ENCODE measurements around the gene CTDSPL. TPM values are rescaled to one million over a fixed set of nuclear protein-coding genes. Genes with fewer than 3 reads are reported as not detected.

CTDSPL gene
- polyA plus RNA-seq, 4 donors: 11.6 to 26.4 (median 14.5) TPM

DNA sequence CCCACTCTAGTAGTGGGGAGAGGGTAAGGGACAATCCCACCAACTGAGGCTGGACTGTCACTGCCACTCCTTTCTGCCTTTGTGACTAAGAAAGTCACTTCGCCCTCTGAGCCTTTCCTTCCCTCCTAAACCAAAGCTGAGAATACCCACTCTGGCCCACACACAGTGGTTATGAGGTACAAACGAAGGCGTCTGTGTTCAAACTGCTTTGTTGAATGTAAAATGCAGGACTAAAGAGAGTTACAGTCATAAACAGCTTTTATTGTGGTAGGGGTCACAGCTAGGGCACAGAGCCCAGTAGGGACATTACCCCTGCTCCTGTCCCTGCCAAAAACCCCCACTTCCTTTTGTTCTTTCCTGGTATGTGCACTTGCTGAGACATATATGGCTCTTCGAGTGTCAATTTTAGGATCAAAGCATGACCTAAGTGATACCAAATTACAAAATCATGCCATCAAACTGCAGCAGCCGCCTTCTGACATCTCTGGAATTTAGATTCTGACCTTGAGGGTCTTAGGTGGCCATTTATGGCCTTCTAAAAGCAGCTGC is 45.1 kb downstream of the CTDSPL start:
- Histone ChIP-seq H3K27ac (ENCODE audit: low read depth in 1 of 3, low read length in 2 of 3) (peak overlapping the region in 1 of 3 donors; percentile 10), H3K4me1 (ENCODE audit: control insufficient read depth in 3 of 3, insufficient read depth in 2 of 3, low read depth in 1 of 3, low read length in 2 of 3) (peaks cover 0 to 5% (median 0%) of the 10 kb centered on the region in 3 donors), H3K9me3 (ENCODE audit: control insufficient read depth in 2 of 2, insufficient read depth in 1 of 2, low read depth in 1 of 2, low read length in 1 of 2) (no peaks in the 10 kb centered on the region), H3K27me3 (ENCODE audit: control insufficient read depth in 3 of 3, insufficient read depth in 3 of 3, low read length in 3 of 3) (no peaks in the 10 kb centered on the region), H3K36me3 (ENCODE audit: control insufficient read depth in 3 of 3, insufficient read depth in 2 of 3, low read depth in 1 of 3, low read length in 3 of 3) (peaks cover 0 to 18% (median 0%) of the 10 kb centered on the region in 3 donors), H3K4me3 (ENCODE audit: low read depth in 1 of 3, low read length in 3 of 3) (no peak overlapping the region)
- FAIRE-seq (no peak), DNase-seq (no peak)
- WGBS, 3 donors: 68 to 74% (median 71%) methylated on average over 5 of the region's 5 CpGs

DNA sequence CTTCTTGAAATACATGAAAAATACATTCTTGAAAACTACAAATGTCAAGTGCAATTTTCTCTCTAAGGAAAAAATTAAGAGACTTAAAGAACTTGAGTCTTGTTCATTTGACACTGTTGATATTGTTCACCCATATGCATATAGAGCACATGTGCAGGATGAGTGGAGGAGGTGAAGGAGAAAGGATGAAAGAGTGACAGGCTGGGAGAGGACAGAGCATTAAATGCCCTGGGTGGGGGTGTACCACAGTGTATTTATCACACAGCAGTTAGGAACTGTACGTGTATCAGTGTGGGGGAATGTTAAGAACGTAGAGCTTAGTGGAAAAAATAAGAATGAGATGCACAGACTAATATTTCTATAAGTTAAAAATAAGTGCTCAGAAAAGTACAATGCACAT is 45.7 kb downstream of the CTDSPL start:
- FAIRE-seq: no peak
- no peak for DNase-seq
- no peak overlapping the region for H3K27ac ChIP-seq (ENCODE audit: low read depth in 1 of 3, low read length in 2 of 3)
- H3K4me1 ChIP-seq (ENCODE audit: control insufficient read depth in 3 of 3, insufficient read depth in 2 of 3, low read depth in 1 of 3, low read length in 2 of 3): peaks cover 0 to 5% (median 0%) of the 10 kb centered on the region in 3 donors
- H3K4me3 ChIP-seq (ENCODE audit: low read depth in 1 of 3, low read length in 3 of 3): no peak overlapping the region
- peaks cover 0 to 22% (median 0%) of the 10 kb centered on the region in 3 donors for H3K36me3 ChIP-seq (ENCODE audit: control insufficient read depth in 3 of 3, insufficient read depth in 2 of 3, low read depth in 1 of 3, low read length in 3 of 3)
- no peaks in the 10 kb centered on the region for H3K9me3 ChIP-seq (ENCODE audit: control insufficient read depth in 2 of 2, insufficient read depth in 1 of 2, low read depth in 1 of 2, low read length in 1 of 2)
- 56 to 76% (median 62%) methylated on average over 2 of the region's 2 CpGs for WGBS, 3 donors
- H3K27me3 ChIP-seq (ENCODE audit: control insufficient read depth in 3 of 3, insufficient read depth in 3 of 3, low read length in 3 of 3): no peaks in the 10 kb centered on the region

- DNase-seq: no peak
- Histone ChIP-seq H3K27ac (ENCODE audit: low read depth in 1 of 3, low read length in 2 of 3) (no peak overlapping the region), H3K36me3 (ENCODE audit: control insufficient read depth in 3 of 3, insufficient read depth in 2 of 3, low read depth in 1 of 3, low read length in 3 of 3) (peaks cover 0 to 18% (median 0%) of the 10 kb centered on the region in 3 donors), H3K4me3 (ENCODE audit: low read depth in 1 of 3, low read length in 3 of 3) (no peak overlapping the region), H3K4me1 (ENCODE audit: control insufficient read depth in 3 of 3, insufficient read depth in 2 of 3, low read depth in 1 of 3, low read length in 2 of 3) (peaks cover 0 to 5% (median 0%) of the 10 kb centered on the region in 3 donors), H3K9me3 (ENCODE audit: control insufficient read depth in 2 of 2, insufficient read depth in 1 of 2, low read depth in 1 of 2, low read length in 1 of 2) (no peaks in the 10 kb centered on the region), H3K27me3 (ENCODE audit: control insufficient read depth in 3 of 3, insufficient read depth in 3 of 3, low read length in 3 of 3) (no peaks in the 10 kb centered on the region)
- FAIRE-seq: no peak
- WGBS, 3 donors: 59 to 87% (median 69%) methylated on average over 6 of the region's 6 CpGs
These were observed 46.2 kb downstream of the CTDSPL start for GRCh38 chr3:37907906-37908305.

DNA sequence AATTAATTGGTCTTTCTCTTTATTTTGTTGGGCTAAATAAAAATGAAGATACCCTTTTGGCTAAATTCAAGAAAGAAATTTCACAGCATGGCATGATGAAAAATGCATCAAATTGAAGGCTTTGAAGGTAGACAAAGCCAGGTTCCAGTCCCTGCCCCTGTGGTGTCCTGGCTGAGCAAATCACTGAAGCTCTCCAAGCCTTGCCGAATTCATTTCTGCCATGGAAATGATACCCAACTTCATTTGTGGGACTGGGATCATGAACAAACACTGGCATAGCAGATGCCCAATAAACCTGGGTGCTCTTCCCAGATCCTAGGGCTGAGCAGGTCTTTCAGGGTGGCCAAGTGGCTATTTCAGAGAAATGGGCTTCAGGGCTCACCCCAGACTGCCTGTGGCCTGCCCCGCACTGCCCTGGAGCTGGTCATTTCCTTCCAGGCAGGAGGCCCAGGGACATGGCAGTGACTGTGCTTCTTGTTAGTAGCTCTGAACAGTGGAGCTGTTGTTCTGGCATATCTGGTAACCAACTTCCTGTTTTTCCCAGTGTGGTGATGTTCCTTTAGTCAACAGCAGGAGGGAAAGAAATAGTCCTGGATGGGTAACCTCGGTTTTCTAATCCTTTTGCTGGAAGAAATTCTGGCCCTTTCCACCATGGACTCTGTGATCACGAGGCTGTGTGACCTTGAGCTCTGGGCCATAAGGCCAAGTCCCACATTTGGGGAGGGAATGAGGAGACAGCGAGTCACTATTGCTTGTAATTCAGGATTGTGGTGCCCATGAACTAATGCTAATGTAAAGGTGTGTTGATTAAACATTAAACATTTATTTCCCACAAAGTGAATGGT is 47.6 kb downstream of the CTDSPL start:
- Histone ChIP-seq H3K4me3 (ENCODE audit: low read depth in 1 of 3, low read length in 3 of 3) (no peak overlapping the region), H3K9me3 (ENCODE audit: control insufficient read depth in 2 of 2, insufficient read depth in 1 of 2, low read depth in 1 of 2, low read length in 1 of 2) (no peaks in the 10 kb centered on the region), H3K36me3 (ENCODE audit: control insufficient read depth in 3 of 3, insufficient read depth in 2 of 3, low read depth in 1 of 3, low read length in 3 of 3) (peaks cover 0 to 17% (median 0%) of the 10 kb centered on the region in 3 donors), H3K27ac (ENCODE audit: low read depth in 1 of 3, low read length in 2 of 3) (peak overlapping the region in 1 of 3 donors; percentile 32), H3K27me3 (ENCODE audit: control insufficient read depth in 3 of 3, insufficient read depth in 3 of 3, low read length in 3 of 3) (no peaks in the 10 kb centered on the region), H3K4me1 (ENCODE audit: control insufficient read depth in 3 of 3, insufficient read depth in 2 of 3, low read depth in 1 of 3, low read length in 2 of 3) (peaks cover 0 to 5% (median 0%) of the 10 kb centered on the region in 3 donors)
- no peak for FAIRE-seq
- WGBS, 3 donors: 78 to 84% (median 79%) methylated on average over 5 of the region's 5 CpGs
- DNase-seq: peak in 1 of 2 donors; percentile 25

DNA sequence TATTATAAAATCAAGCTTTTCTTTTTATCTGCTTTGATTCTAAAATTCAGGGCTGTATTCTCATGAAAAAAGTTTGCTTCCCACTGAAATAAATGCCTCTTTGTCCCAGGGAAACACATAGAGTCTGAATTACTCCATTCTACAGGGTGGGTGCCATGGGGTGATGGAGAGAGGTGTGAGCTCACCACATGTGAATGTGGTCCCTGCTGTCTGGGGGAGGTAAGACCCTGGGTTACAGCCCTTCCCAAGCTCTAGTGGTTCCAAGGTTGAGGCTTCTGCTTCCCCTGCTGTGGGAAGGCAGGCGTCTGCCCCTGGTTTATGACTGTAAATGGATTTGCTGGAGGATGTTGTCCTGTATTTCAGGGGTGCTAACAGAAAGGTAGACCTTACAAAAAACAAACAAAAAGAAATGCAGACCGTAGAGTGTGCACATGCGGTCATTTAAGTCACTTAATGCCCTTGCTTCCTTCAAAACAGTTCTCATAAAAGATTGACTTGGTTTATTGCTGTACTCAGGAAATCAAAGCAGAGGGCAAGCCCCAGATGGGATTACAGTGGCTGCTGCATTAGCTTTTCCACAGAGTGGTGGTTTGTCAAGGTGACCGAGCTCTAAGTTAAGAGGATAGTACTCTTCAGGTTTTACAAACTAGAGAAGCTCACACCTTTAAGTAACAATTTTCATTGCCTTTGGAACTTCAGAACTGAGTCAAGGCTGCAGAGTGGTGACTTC is 49.2 kb downstream of the CTDSPL start:
- H3K4me3 ChIP-seq (ENCODE audit: low read depth in 1 of 3, low read length in 3 of 3): no peak overlapping the region
- FAIRE-seq (no peak), DNase-seq (peak in 1 of 2 donors; percentile 31)
- H3K4me1 ChIP-seq (ENCODE audit: control insufficient read depth in 3 of 3, insufficient read depth in 2 of 3, low read depth in 1 of 3, low read length in 2 of 3): peaks cover 0 to 5% (median 0%) of the 10 kb centered on the region in 3 donors
- H3K36me3 ChIP-seq (ENCODE audit: control insufficient read depth in 3 of 3, insufficient read depth in 2 of 3, low read depth in 1 of 3, low read length in 3 of 3): peaks cover 0 to 17% (median 0%) of the 10 kb centered on the region in 3 donors
- H3K27me3 ChIP-seq (ENCODE audit: control insufficient read depth in 3 of 3, insufficient read depth in 3 of 3, low read length in 3 of 3): no peaks in the 10 kb centered on the region
- WGBS, 3 donors: 32 to 59% (median 45%) methylated on average over 4 of the region's 4 CpGs
- H3K9me3 ChIP-seq (ENCODE audit: control insufficient read depth in 2 of 2, insufficient read depth in 1 of 2, low read depth in 1 of 2, low read length in 1 of 2): no peaks in the 10 kb centered on the region
- peak overlapping the region in 1 of 3 donors; percentile 29 for H3K27ac ChIP-seq (ENCODE audit: low read depth in 1 of 3, low read length in 2 of 3)

DNA sequence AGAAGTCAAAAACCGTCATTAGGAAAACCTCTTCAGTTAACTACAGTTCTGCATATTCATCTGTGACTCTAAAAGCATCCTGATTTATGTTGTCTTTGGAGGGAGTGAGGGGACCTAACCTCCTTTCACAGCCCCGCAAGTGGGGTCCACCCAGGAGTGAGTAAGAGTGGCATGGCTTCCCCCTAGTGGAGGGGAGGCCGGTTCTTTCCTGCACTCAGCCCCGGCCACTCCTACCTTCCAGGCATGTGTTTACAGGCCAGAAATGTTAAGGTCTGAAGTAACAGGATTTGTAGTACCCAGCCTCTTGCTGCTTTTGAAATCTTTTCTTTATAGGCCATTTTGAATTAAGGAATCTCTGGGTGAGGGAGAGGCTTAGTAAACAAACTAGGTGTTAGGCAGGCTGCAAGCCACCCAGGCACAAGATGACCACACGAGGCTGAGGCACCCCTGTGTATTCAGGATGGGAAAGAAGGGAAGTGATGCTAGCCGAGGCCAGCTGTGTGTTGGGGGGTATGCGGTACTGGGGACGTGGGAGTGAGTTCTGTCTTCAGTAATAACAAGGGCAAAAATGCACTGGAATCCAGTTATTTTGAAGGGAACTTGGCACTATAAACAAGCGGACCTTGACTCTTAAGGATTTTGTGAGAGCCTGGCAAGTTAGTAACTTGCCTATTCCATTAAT is 50.5 kb downstream of the CTDSPL start:
- 74 to 84% (median 82%) methylated on average over 9 of the region's 9 CpGs for WGBS, 3 donors
- FAIRE-seq (no peak), DNase-seq (no peak)
- peak overlapping the region in 1 of 3 donors; percentile 18 for H3K27ac ChIP-seq (ENCODE audit: low read depth in 1 of 3, low read length in 2 of 3)
- H3K36me3 ChIP-seq (ENCODE audit: control insufficient read depth in 3 of 3, insufficient read depth in 2 of 3, low read depth in 1 of 3, low read length in 3 of 3): peaks cover 0 to 18% (median 0%) of the 10 kb centered on the region in 3 donors
- no peaks in the 10 kb centered on the region for H3K27me3 ChIP-seq (ENCODE audit: control insufficient read depth in 3 of 3, insufficient read depth in 3 of 3, low read length in 3 of 3)
- H3K9me3 ChIP-seq (ENCODE audit: control insufficient read depth in 2 of 2, insufficient read depth in 1 of 2, low read depth in 1 of 2, low read length in 1 of 2): no peaks in the 10 kb centered on the region
- H3K4me3 ChIP-seq (ENCODE audit: low read depth in 1 of 3, low read length in 3 of 3): no peak overlapping the region
- no peaks in the 10 kb centered on the region for H3K4me1 ChIP-seq (ENCODE audit: control insufficient read depth in 3 of 3, insufficient read depth in 2 of 3, low read depth in 1 of 3, low read length in 2 of 3)

DNA sequence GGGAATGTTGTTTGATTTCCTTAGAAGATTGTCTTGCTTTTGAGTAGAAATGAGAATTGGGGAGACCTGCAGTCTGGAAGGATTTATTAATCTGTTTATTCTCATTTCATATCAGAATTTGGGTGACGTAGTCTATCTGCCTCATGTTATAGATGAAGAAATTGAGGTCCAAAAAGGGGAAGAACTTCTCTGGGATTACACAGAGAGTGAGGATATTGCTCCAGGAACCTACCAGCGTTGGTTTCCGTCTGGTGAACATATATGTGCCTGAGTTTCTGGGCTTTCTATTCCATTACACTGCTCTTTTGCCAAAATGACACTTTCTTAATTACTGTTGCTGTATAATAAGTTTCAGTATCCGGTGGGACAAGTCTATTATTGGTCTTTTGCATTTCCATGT is 51.8 kb downstream of the CTDSPL start:
- no peaks in the 10 kb centered on the region for H3K27me3 ChIP-seq (ENCODE audit: control insufficient read depth in 3 of 3, insufficient read depth in 3 of 3, low read length in 3 of 3)
- FAIRE-seq (no peak), DNase-seq (no peak)
- H3K36me3 ChIP-seq (ENCODE audit: control insufficient read depth in 3 of 3, insufficient read depth in 2 of 3, low read depth in 1 of 3, low read length in 3 of 3): peaks cover 0 to 18% (median 0%) of the 10 kb centered on the region in 3 donors
- no peaks in the 10 kb centered on the region for H3K9me3 ChIP-seq (ENCODE audit: control insufficient read depth in 2 of 2, insufficient read depth in 1 of 2, low read depth in 1 of 2, low read length in 1 of 2)
- H3K4me1 ChIP-seq (ENCODE audit: control insufficient read depth in 3 of 3, insufficient read depth in 2 of 3, low read depth in 1 of 3, low read length in 2 of 3): peaks cover 0 to 4% (median 0%) of the 10 kb centered on the region in 3 donors
- 83 to 90% (median 88%) methylated on average over 4 of the region's 4 CpGs for WGBS, 3 donors
- H3K27ac ChIP-seq (ENCODE audit: low read depth in 1 of 3, low read length in 2 of 3): no peak overlapping the region
- H3K4me3 ChIP-seq (ENCODE audit: low read depth in 1 of 3, low read length in 3 of 3): no peak overlapping the region

DNA sequence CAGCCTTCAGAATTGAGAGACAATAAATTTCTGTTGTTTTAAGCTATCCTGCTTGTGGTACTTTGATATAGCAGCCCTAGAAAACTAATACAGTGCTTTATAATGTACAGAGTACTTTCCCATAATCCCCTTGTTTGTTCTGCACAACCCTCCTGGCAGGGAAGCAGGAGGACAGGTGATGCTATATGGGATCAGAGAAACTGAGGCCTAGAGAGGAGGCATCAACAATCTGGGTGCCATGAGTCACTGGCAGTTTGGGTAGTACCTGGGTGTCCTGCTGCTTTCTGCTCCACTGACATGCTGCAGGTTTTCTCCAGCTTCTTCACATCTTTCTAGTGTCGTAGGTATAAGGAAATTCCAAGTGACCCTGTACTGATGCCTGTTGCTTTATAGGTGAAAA is 55.0 kb downstream of the CTDSPL start:
- 89 to 93% (median 89%) methylated on average over 1 of the region's 1 CpG for WGBS, 3 donors
- H3K4me3 ChIP-seq (ENCODE audit: low read depth in 1 of 3, low read length in 3 of 3): no peak overlapping the region
- no peaks in the 10 kb centered on the region for H3K27me3 ChIP-seq (ENCODE audit: control insufficient read depth in 3 of 3, insufficient read depth in 3 of 3, low read length in 3 of 3)
- H3K9me3 ChIP-seq (ENCODE audit: control insufficient read depth in 2 of 2, insufficient read depth in 1 of 2, low read depth in 1 of 2, low read length in 1 of 2): no peaks in the 10 kb centered on the region
- H3K27ac ChIP-seq (ENCODE audit: low read depth in 1 of 3, low read length in 2 of 3): no peak overlapping the region
- FAIRE-seq: no peak
- H3K36me3 ChIP-seq (ENCODE audit: control insufficient read depth in 3 of 3, insufficient read depth in 2 of 3, low read depth in 1 of 3, low read length in 3 of 3): peaks cover 0 to 23% (median 0%) of the 10 kb centered on the region in 3 donors
- no peak for DNase-seq
- H3K4me1 ChIP-seq (ENCODE audit: control insufficient read depth in 3 of 3, insufficient read depth in 2 of 3, low read depth in 1 of 3, low read length in 2 of 3): peaks cover 0 to 4% (median 0%) of the 10 kb centered on the region in 3 donors

Measured in small intestine (tissue), 7 donors.